CD4-positive, alpha-beta memory T cell (primary cell): Measurements from ENCODE around the gene C3orf52. TPM values are rescaled to one million over a fixed set of nuclear protein-coding genes. Genes with fewer than 3 reads are reported as not detected.

ENCODE experiments used
- CTCF ChIA-PET: fragments of 350-600 bp; sonication (Branson Sonifier 250); formaldehyde crosslinking; loops from one replicate; lab custom pipeline; 2021; ENCODE audit warnings: inconsistent platforms; ENCODE audit not compliant: partially characterized antibody; lab: Charles Lee
- POLR2A ChIA-PET: fragments of 350-600 bp; sonication (Branson Sonifier 250); formaldehyde crosslinking; loops from one replicate; lab custom pipeline; 2021; ENCODE audit not compliant: partially characterized antibody; lab: Charles Lee
- DNase-seq, 5 donors: peaks; one replicate each; pipeline versions ENCODE4 v3.0.0 to v3.0.0-alpha.2; 2020 to 2022; ENCODE audit warnings: mixed read lengths in 1 of 5
- H3K27ac ChIP-seq: one replicate; pipeline ENCODE4 v1.7.0; 2013; ENCODE audit warnings: low read depth, low read length
- H3K27me3 ChIP-seq: 2 replicates; pipeline ENCODE4 v1.7.0; 2013; ENCODE audit warnings: mild to moderate bottlenecking, low read length, moderate library complexity; ENCODE audit not compliant: insufficient read depth
- H3K36me3 ChIP-seq: 2 replicates; pipeline ENCODE4 v1.7.0; 2013; ENCODE audit warnings: mild to moderate bottlenecking, low read length, moderate library complexity; ENCODE audit not compliant: insufficient read depth
- H3K4me1 ChIP-seq: 2 replicates; pipeline ENCODE4 v1.7.0; 2013; ENCODE audit warnings: mild to moderate bottlenecking, low read length, moderate library complexity; ENCODE audit not compliant: insufficient read depth
- H3K4me3 ChIP-seq, 2 donors: one replicate each; pipeline ENCODE4 v1.7.0; 2013; ENCODE audit warnings: low read length in 2 of 2, mild to moderate bottlenecking in 1 of 2
- H3K9me3 ChIP-seq, 2 donors: one replicate each; pipeline ENCODE4 v1.7.0; 2013; ENCODE audit warnings: low read length in 2 of 2, control low read depth in 1 of 2; ENCODE audit not compliant: control insufficient read depth in 1 of 2
- H3K27ac Mint-ChIP-seq, 7 donors: one replicate each; pipeline ENCODE4 v1.8.0; 2020 to 2021; ENCODE audit warnings: mixed read lengths in 7 of 7, mild to moderate bottlenecking in 6 of 7, inconsistent platforms in 3 of 7, moderate library complexity in 3 of 7
- H3K27me3 Mint-ChIP-seq, 2 donors: one replicate each; pipeline ENCODE4 v1.8.0; 2020 to 2021; ENCODE audit warnings: mixed read lengths in 2 of 2
- H3K36me3 Mint-ChIP-seq, 2 donors: one replicate each; pipeline ENCODE4 v1.8.0; 2020 to 2021; ENCODE audit warnings: mixed read lengths in 2 of 2, inconsistent platforms in 1 of 2, mild to moderate bottlenecking in 1 of 2
- H3K4me1 Mint-ChIP-seq, 4 donors: one replicate each; pipeline ENCODE4 v1.8.0; 2020 to 2021; ENCODE audit warnings: mixed read lengths in 4 of 4, mild to moderate bottlenecking in 1 of 4
- H3K4me3 Mint-ChIP-seq, 8 donors: one replicate each; pipeline ENCODE4 v1.8.0; 2020 to 2021; ENCODE audit warnings: mixed read lengths in 8 of 8, mild to moderate bottlenecking in 7 of 8, moderate library complexity in 6 of 8, inconsistent platforms in 3 of 8
- H3K9me3 Mint-ChIP-seq, 8 donors: one replicate each; pipeline ENCODE4 v1.8.0; 2020 to 2021; ENCODE audit warnings: mixed read lengths in 8 of 8, mild to moderate bottlenecking in 5 of 8, inconsistent platforms in 3 of 8, moderate library complexity in 1 of 8
- intact Hi-C: fragments of 100-400 bp; cut with micrococcal nuclease; formaldehyde crosslinking; loops from one replicate; pipeline ENCODE4 v1.15.1; 2023
- polyA plus RNA-seq, 2 donors: library from polyadenylated mRNA; unstranded; fragments of 300-500 nt; fragmentation: Illumina TruSeq; gene quantifications; one replicate each; pipeline ENCODE4 v1.2.3, GENCODE V29; 2021
- total RNA-seq, 2 experiments: library from RNA; stranded (reverse); gene quantifications; one replicate each; pipeline ENCODE4 v1.2.3, GENCODE V29; 2021

Gene C3orf52
- total and polyA plus RNA-seq, 4 experiments from 2014 or later = 0.47 to 2.3 (median 2.0) TPM

DNA sequence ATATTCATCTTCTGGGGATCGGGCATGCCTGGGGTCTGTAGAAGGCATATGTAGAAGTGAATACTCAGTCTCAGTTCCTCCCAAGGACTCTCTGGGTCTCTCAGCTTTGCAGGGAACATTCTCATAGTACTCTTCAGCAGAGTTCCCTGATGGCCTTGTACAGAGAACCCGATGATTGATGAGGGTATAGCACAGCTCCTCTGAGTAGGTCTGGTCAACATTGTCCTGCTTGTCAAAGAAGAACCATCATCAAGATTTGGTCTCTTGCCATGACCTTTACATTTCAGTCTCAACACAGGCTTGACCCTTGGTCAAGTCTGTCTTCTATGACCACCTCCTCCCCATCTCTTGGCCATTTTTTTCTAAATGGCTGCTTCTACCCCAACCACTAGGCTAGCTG is 37.4 kb downstream of the C3orf52 start:
- Histone ChIP-seq H3K4me3 (no peak overlapping the region), H3K9me3 (no peaks in the 10 kb centered on the region), H3K36me3 (peaks cover 26% of the 10 kb centered on the region), H3K27me3 (no peaks in the 10 kb centered on the region), H3K4me1 (peaks cover 67% of the 10 kb centered on the region), H3K27ac (no peak overlapping the region)
- Mint-ChIP-seq H3K4me1 (peaks cover 58 to 77% (median 67%) of the 10 kb centered on the region in 4 donors), H3K27me3 (no peaks in the 10 kb centered on the region), H3K27ac (peak overlapping the region in 3 of 7 donors; percentile 11 to 25 (median 24)), H3K4me3 (no peak overlapping the region), H3K36me3 (peaks cover 44 to 46% of the 10 kb centered on the region in 2 donors), H3K9me3 (no peaks in the 10 kb centered on the region)
- DNase-seq = no peak
- POLR2A ChIA-PET = interaction anchor here (3.3 kb wide), 1 partner anchor 10 kb away, joined by 18 read pairs; the partner anchor contains the start of gene GCSAM
- CTCF ChIA-PET = interaction anchor here (1.2 to 2.8 kb wide), 4 partner anchors 9 to 313 kb away, joined by 3 to 15 read pairs (median 7); partner anchors contain the start of gene GCSAM
- intact Hi-C loops = no loop called here

DNA sequence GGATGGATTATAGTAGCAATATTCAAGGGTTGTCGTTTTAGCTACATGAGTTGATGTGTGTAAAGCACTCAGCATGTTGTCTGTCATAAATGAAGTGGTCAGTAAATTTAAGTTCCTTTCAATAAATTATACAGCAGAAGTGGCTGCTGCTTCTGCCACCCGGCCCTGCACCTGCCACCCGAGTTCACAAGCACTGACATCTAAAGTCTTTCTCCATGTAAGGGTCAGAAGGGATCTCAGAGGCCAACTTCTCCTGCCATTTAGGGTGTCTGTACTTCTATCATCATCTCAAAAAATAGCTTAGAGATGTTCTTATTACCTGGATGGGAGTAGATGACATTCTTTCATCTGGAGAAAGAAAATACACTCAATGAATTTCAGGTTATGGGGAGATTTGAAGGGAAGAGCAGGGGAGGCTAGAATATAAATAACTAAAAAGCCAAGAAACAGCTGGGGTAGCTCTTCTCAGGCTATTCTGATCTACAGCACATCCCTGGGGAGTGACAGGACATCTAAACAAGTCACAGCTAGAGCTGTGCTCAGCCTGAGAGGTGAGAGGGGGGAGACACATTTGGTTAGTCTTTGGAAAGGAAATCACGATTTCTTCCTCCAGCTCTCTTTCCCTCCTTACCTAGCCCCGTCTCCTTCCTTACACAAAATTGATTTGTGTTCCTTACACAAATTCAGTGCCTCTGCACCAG is 38.9 kb downstream of the C3orf52 start:
- DNase-seq = no peak
- CTCF ChIA-PET = interaction anchor here (1.2 to 2.8 kb wide), 6 partner anchors 8 to 14 kb away, joined by 3 to 15 read pairs (median 7); partner anchors contain the start of gene GCSAM
- Mint-ChIP-seq H3K27me3 (no peaks in the 10 kb centered on the region), H3K4me1 (peaks cover 62 to 79% (median 71%) of the 10 kb centered on the region in 4 donors), H3K4me3 (peak overlapping the region in 2 of 8 donors; percentile 20 to 40), H3K9me3 (no peaks in the 10 kb centered on the region), H3K27ac (peak overlapping the region; percentile 27 to 95 (median 74)), H3K36me3 (peaks cover 44 to 50% of the 10 kb centered on the region in 2 donors)
- Histone ChIP-seq H3K27ac (no peak overlapping the region), H3K4me3 (no peak overlapping the region), H3K4me1 (peaks cover 72% of the 10 kb centered on the region), H3K9me3 (no peaks in the 10 kb centered on the region), H3K27me3 (no peaks in the 10 kb centered on the region), H3K36me3 (peaks cover 26% of the 10 kb centered on the region)
- POLR2A ChIA-PET = interaction anchor here (0.6 to 3.3 kb wide), 2 partner anchors 8 to 441 kb away, joined by 3 to 18 read pairs; partner anchors contain the start of gene GCSAM
- intact Hi-C loops = no loop called here

DNA sequence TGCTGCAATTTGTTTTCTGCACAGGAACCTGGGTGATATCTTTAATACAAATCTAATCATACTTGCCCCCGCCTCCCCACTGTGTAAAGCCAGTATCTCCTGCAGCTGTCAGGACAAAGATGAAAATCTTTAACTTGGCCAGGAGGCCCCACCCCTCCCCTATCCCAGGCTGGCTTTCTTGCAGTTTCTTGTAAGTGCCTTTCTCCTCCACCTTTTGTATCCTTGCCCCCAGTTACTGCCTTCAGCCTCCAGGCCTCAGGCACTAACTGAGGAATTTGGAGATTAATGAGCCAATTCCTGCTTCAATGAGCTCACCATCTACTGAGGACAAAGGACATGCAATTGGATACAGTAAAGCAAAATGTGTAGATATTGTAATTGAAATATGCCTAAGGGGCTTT is 40.3 kb downstream of the C3orf52 start:
- H3K36me3 Mint-ChIP-seq = peaks cover 50 to 52% of the 10 kb centered on the region in 2 donors
- H3K9me3 Mint-ChIP-seq = no peaks in the 10 kb centered on the region
- H3K27me3 Mint-ChIP-seq = no peaks in the 10 kb centered on the region
- CTCF ChIA-PET = interaction anchor here (0.6 to 3.7 kb wide), 3 partner anchors 11 to 20 kb away, joined by 3 to 23 read pairs (median 5); no protein-coding TSS in a partner anchor
- peak overlapping the region; percentile 78 to 97 (median 90) for H3K27ac Mint-ChIP-seq
- Histone ChIP-seq H3K27me3 (no peaks in the 10 kb centered on the region), H3K9me3 (no peaks in the 10 kb centered on the region), H3K4me1 (peaks cover 72% of the 10 kb centered on the region), H3K27ac (peak overlapping the region; percentile 67), H3K4me3 (no peak overlapping the region), H3K36me3 (peaks cover 26% of the 10 kb centered on the region)
- POLR2A ChIA-PET = no interaction called here
- peak overlapping the region; percentile 58 to 76 (median 71) for H3K4me3 Mint-ChIP-seq
- DNase-seq = no peak
- peaks cover 63 to 81% (median 73%) of the 10 kb centered on the region in 4 donors for H3K4me1 Mint-ChIP-seq
- intact Hi-C loops = loop anchor here (2.0 kb wide), 1 partner anchor 52 kb away; no protein-coding TSS in a partner anchor

DNA sequence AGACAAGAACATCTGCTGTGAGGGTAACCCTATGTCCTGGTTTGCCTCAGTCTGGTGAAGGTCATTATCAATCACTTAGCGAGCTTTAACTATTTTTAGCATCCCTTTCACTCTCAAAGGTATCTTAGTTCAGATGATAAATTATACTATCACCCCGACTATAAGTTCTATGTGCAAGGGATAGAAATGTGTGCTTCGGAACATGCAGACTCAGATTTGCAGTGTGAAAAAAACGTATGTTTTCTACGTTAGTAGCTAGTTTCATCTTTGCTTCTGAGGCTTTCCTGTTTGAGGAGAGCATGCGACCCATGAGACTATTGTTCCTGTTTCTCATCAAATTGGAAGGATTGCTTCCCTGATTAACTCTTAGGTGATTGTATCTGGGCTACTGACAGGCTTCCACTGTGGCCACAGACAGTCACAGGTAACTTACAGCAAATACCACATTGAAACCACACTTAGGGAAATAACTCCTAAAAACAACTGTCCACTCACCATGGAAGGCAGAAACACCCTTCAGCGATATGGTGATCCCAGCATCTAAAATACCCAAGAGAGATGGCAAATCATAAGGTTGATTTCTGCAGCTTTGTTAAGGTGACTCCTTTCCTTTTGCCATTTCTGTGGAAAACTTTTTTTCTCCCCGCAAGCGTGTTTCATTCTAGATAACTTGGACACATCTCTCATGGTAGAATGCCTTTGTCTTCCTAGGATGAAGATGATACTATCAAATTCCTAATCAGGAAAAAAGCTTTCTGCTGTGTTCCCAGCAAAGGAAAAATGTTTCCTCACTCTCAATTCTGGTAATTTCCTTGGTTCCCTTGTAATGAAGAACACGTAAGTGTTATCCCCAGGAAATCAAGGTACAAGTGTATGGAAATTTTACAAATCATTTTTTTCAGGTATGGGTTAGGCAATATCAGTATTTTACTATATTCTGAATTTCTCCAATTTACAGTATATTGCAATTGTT is 41.6 kb downstream of the C3orf52 start:
- DNase-seq = no peak
- H3K27ac Mint-ChIP-seq = peak overlapping the region; percentile 78 to 97 (median 95)
- POLR2A ChIA-PET = interaction anchor here (0.7 to 2.8 kb wide), 8 partner anchors 10 to 434 kb away, joined by 3 to 10 read pairs (median 4); partner anchors contain the start of genes ATG3, BTLA and SLC35A5
- no peaks in the 10 kb centered on the region for H3K9me3 ChIP-seq
- H3K9me3 Mint-ChIP-seq = no peaks in the 10 kb centered on the region
- H3K36me3 ChIP-seq = peaks cover 25% of the 10 kb centered on the region
- peak overlapping the region; percentile 67 for H3K27ac ChIP-seq
- no peaks in the 10 kb centered on the region for H3K27me3 Mint-ChIP-seq
- H3K4me1 ChIP-seq = peaks cover 80% of the 10 kb centered on the region
- H3K4me3 Mint-ChIP-seq = peak overlapping the region; percentile 51 to 76 (median 70)
- no peak overlapping the region for H3K4me3 ChIP-seq
- peaks cover 42% of the 10 kb centered on the region in 2 donors for H3K36me3 Mint-ChIP-seq
- CTCF ChIA-PET = interaction anchor here (1.3 to 4.3 kb wide), 5 partner anchors 8 to 55 kb away, joined by 3 to 26 read pairs (median 4); no protein-coding TSS in a partner anchor
- peaks cover 61 to 84% (median 73%) of the 10 kb centered on the region in 4 donors for H3K4me1 Mint-ChIP-seq
- intact Hi-C loops = loop anchor here (2.0 kb wide), 1 partner anchor 53 kb away; no protein-coding TSS in a partner anchor
- H3K27me3 ChIP-seq = no peaks in the 10 kb centered on the region

DNA sequence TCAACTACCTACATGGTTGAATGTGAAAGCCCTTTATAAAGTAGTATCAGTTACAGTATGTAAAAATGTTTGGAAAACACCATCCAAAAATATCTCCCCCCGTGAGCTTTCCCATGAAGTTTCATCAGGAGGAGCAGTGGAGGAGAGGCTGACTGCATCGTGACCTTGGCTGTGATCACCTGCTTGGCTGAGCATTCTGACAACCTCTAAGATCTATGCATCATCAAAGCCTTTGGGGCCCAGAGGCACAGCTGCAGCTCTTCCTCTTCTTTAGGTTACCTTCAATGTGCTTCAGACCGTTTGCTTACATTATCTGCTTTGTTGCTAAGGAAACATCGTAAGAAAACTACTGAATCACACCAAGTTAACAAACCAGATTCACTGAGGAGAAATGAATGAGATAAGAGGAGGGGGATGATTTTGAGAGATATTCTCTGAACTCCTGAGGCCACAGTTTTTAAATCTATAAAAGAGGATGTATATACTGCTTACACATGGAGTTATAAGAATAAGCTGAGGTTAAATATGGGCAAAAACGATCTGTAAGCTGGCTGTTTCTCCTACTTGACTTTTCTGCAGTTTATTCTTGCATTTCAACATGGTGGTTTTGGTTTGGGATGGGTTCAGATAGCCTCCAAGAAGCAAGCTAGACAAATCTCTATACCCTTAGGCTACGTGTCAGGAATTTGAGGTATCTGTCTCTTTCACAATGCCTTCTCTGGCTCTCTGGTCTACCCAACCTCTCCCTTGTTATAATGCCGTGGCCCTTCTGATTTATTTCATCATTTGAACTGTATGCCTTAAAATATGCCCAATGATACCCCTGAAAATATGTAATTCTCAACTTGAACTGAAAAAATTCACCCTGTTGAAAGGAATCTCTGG is 42.9 kb downstream of the C3orf52 start:
- H3K27me3 ChIP-seq = no peaks in the 10 kb centered on the region
- no peaks in the 10 kb centered on the region for H3K27me3 Mint-ChIP-seq
- H3K27ac Mint-ChIP-seq = peak overlapping the region; percentile 78 to 97 (median 95)
- no peak overlapping the region for H3K4me3 ChIP-seq
- peak overlapping the region in 7 of 8 donors; percentile 38 to 74 (median 59) for H3K4me3 Mint-ChIP-seq
- H3K4me1 ChIP-seq = peaks cover 93% of the 10 kb centered on the region
- peak overlapping the region; percentile 67 for H3K27ac ChIP-seq
- CTCF ChIA-PET = interaction anchor here (1.3 to 4.3 kb wide), 4 partner anchors 9 to 22 kb away, joined by 3 to 26 read pairs (median 14); no protein-coding TSS in a partner anchor
- POLR2A ChIA-PET = interaction anchor here (0.8 to 2.8 kb wide), 7 partner anchors 9 to 433 kb away, joined by 3 to 10 read pairs (median 4); partner anchors contain the start of genes ATG3 and SLC35A5
- peaks cover 29 to 35% of the 10 kb centered on the region in 2 donors for H3K36me3 Mint-ChIP-seq
- peaks cover 13% of the 10 kb centered on the region for H3K36me3 ChIP-seq
- H3K4me1 Mint-ChIP-seq = peaks cover 70 to 93% (median 82%) of the 10 kb centered on the region in 4 donors
- intact Hi-C loops = loop anchor here (1.0 kb wide), 2 partner anchors 18 to 890 kb away; a partner anchor contains a TSS
- no peaks in the 10 kb centered on the region for H3K9me3 ChIP-seq
- H3K9me3 Mint-ChIP-seq = no peaks in the 10 kb centered on the region
- peak; percentile 78 to 86 (median 82) for DNase-seq
